Mammary epithelial cell (primary cell): Measurements from ENCODE around the gene MRTO4.

Source experiments
- CTCF ChIP-seq, 2 donors: IDR thresholded peaks in 1 of 2; conservative IDR thresholded peaks in 1 of 2; 2 replicates each; pipeline ENCODE4 v1.5.1; 2011 to 2012; ENCODE audit warnings: inconsistent platforms in 2 of 2, low read length in 2 of 2, mild to moderate bottlenecking in 2 of 2, control low read depth in 1 of 2, low read depth in 1 of 2; ENCODE audit not compliant: insufficient read depth in 1 of 2; ENCODE audit errors: extremely low read depth in 1 of 2
- EZH2 ChIP-seq: IDR thresholded peaks from 2 replicates; pipeline ENCODE4 v1.6.1; 2012; ENCODE audit warnings: low read length, inconsistent platforms, borderline replicate concordance

- no peak for TF ChIP-seq EZH2
- TF ChIP-seq CTCF (conservative IDR thresholded peaks at IDR 0.05 in 1 of 2, IDR thresholded peaks at IDR 0.05 in 1 of 2; ENCODE audit: extremely low read depth in 1 of 2, insufficient read depth in 1 of 2, low read depth in 1 of 2, low read length in 2 of 2) = no peak
Observed at GRCh38 chr1:19308509-19308907, 56.9 kb downstream of the MRTO4 start.
